NCI-H446 (cell line): ENCODE data around the gene SOX5.

Source experiments
- DNase-seq, 2 experiments: peaks; one replicate each; lab custom pipeline; 2025; lab: John Stamatoyannopoulos, UW

SOX5 gene

GRCh38 chr12:23600919-23601318 is 348.6 kb downstream of the SOX5 start:
- DNase-seq: no peak

GRCh38 chr12:23596568-23596967 is 352.9 kb downstream of the SOX5 start:
- no peak for DNase-seq

- DNase-seq: no peak
Measured at GRCh38 chr12:23587833-23588559, 361.5 kb downstream of the SOX5 start.

- no peak for DNase-seq
Measured at GRCh38 chr12:23585782-23586163, 363.7 kb downstream of the SOX5 start.

GRCh38 chr12:23585156-23585781 is 364.2 kb downstream of the SOX5 start:
- no peak for DNase-seq

GRCh38 chr12:23581913-23582312 is 367.6 kb downstream of the SOX5 start:
- no peak for DNase-seq

- DNase-seq: no peak
Measured at GRCh38 chr12:23579257-23579656, 370.2 kb downstream of the SOX5 start.

GRCh38 chr12:23576372-23576771 is 373.1 kb downstream of the SOX5 start:
- DNase-seq: no peak

- no peak for DNase-seq
Measured at GRCh38 chr12:23569356-23569755, 380.1 kb downstream of the SOX5 start.

GRCh38 chr12:23566133-23566532 is 383.3 kb downstream of the SOX5 start:
- DNase-seq: no peak

GRCh38 chr12:23564451-23565152 is 384.9 kb downstream of the SOX5 start:
- DNase-seq: peak; percentile 64 to 87

GRCh38 chr12:23561364-23562345 is 387.8 kb downstream of the SOX5 start:
- DNase-seq: no peak

GRCh38 chr12:23560611-23561010 is 388.9 kb downstream of the SOX5 start:
- DNase-seq: no peak

GRCh38 chr12:23559268-23559753 is 390.2 kb downstream of the SOX5 start:
- DNase-seq: no peak

- no peak for DNase-seq
Measured at GRCh38 chr12:23556661-23557060, 392.8 kb downstream of the SOX5 start.

GRCh38 chr12:23555825-23556207 is 393.7 kb downstream of the SOX5 start:
- peak in 1 of 2 experiments; percentile 6 for DNase-seq

- peak in 1 of 2 experiments; percentile 31 for DNase-seq
Measured at GRCh38 chr12:23555180-23555824, 394.2 kb downstream of the SOX5 start.

GRCh38 chr12:23552417-23552816 is 397.1 kb downstream of the SOX5 start:
- DNase-seq: no peak

- no peak for DNase-seq
Measured at GRCh38 chr12:23550753-23551152, 398.7 kb downstream of the SOX5 start.

GRCh38 chr12:23548742-23549141 is 400.7 kb downstream of the SOX5 start:
- no peak for DNase-seq

GRCh38 chr12:23546756-23547155 is 402.7 kb downstream of the SOX5 start:
- DNase-seq: no peak
